MCF 10A (cell line): ENCODE data around the gene P2RX7. TPM values are rescaled to one million over a fixed set of nuclear protein-coding genes. Genes with fewer than 3 reads are reported as not detected.
A peak's percentile ranks its signal among the peaks of the same experiment; 100 is the strongest.

Experiments
- Bru-seq: library from RNA; stranded (reverse); fragments of 400-500 nt; gene quantifications from one replicate; lab custom pipeline; 2021; lab: Mats Ljungman, UMichigan
- BruChase-seq, 2 experiments: library from RNA; stranded (reverse); fragments of 400-500 nt; gene quantifications; one replicate each; lab custom pipeline; 2021; lab: Mats Ljungman, UMichigan
- BruUV-seq: library from RNA; stranded (reverse); fragments of 400-500 nt; replicated peaks from 2 replicates; lab custom pipeline; 2021; lab: Mats Ljungman, UMichigan
- CTCF ChIA-PET: fragments of 300-600 bp; sonication (Branson Sonifier 250); formaldehyde crosslinking; extraction: SDS; loops from one replicate; lab custom pipeline; 2021; ENCODE audit warnings: antibody characterized with exemption, inconsistent platforms; lab: Yijun Ruan, JAX
- POLR2A ChIA-PET: fragments of 300-600, 350-650 bp; sonication (Branson Sonifier 250); formaldehyde crosslinking; extraction: SDS; loops from one replicate; lab custom pipeline; 2020; ENCODE audit warnings: antibody characterized with exemption, inconsistent platforms; lab: Yijun Ruan, JAX
- DNase-seq: peaks from one replicate; pipeline ENCODE4 v3.0.0-alpha.2; 2018; ENCODE audit not compliant: unreplicated experiment
- H3K27ac Mint-ChIP-seq: one replicate; pipeline ENCODE4 v1.8.0; 2022; ENCODE audit warnings: mild to moderate bottlenecking, low read depth, mixed read lengths; ENCODE audit not compliant: unreplicated experiment
- H3K27me3 Mint-ChIP-seq: one replicate; pipeline ENCODE4 v1.8.0; 2022; ENCODE audit warnings: mixed read lengths; ENCODE audit not compliant: insufficient read depth, unreplicated experiment
- H3K36me3 Mint-ChIP-seq: one replicate; pipeline ENCODE4 v1.8.0; 2022; ENCODE audit warnings: mild to moderate bottlenecking, moderate library complexity, mixed read lengths; ENCODE audit not compliant: insufficient read depth, unreplicated experiment
- H3K4me1 Mint-ChIP-seq: one replicate; pipeline ENCODE4 v1.8.0; 2022; ENCODE audit warnings: mixed read lengths; ENCODE audit not compliant: insufficient read depth, unreplicated experiment
- H3K4me3 Mint-ChIP-seq: one replicate; pipeline ENCODE4 v1.8.0; 2022; ENCODE audit warnings: mild to moderate bottlenecking, moderate library complexity, mixed read lengths; ENCODE audit not compliant: unreplicated experiment
- H3K9me3 Mint-ChIP-seq: one replicate; pipeline ENCODE4 v1.8.0; 2022; ENCODE audit warnings: mixed read lengths; ENCODE audit not compliant: unreplicated experiment
- intact Hi-C: fragments of 100-400 bp; cut with micrococcal nuclease; formaldehyde crosslinking; loops from 2 replicates; pipeline ENCODE4 v1.14.1; 2022
- long read RNA-seq: library from polyadenylated mRNA; stranded (forward); transcript quantifications from one replicate; pipeline ENCODE4 v2.0.0, GENCODE V29; 2022
- total RNA-seq: library from RNA; stranded (reverse); gene quantifications from 2 replicates; pipeline ENCODE4 v1.2.3, GENCODE V29; 2022
- TF ChIP-seq, protein P1 (sequence below): fragments of 200-600 bp; IDR thresholded peaks from one replicate; pipeline ENCODE4 v1.8.0; 2022; ENCODE audit warnings: antibody characterized with exemption, mild to moderate bottlenecking; ENCODE audit not compliant: unreplicated experiment

Gene P2RX7
- 0.68 and 1.3 TPM in 2 replicates for total RNA-seq
- percentile 25 among the genes with signal in this experiment for Bru-seq, nascent RNA
- percentile 35 among the genes with signal in this experiment for BruChase-seq, experiment 1, labeled RNA remaining after a 6-hour chase
- percentile 26 among the genes with signal in this experiment for BruChase-seq, experiment 2, labeled RNA remaining after a 2-hour chase
- long read RNA-seq = 0 reads

DNA sequence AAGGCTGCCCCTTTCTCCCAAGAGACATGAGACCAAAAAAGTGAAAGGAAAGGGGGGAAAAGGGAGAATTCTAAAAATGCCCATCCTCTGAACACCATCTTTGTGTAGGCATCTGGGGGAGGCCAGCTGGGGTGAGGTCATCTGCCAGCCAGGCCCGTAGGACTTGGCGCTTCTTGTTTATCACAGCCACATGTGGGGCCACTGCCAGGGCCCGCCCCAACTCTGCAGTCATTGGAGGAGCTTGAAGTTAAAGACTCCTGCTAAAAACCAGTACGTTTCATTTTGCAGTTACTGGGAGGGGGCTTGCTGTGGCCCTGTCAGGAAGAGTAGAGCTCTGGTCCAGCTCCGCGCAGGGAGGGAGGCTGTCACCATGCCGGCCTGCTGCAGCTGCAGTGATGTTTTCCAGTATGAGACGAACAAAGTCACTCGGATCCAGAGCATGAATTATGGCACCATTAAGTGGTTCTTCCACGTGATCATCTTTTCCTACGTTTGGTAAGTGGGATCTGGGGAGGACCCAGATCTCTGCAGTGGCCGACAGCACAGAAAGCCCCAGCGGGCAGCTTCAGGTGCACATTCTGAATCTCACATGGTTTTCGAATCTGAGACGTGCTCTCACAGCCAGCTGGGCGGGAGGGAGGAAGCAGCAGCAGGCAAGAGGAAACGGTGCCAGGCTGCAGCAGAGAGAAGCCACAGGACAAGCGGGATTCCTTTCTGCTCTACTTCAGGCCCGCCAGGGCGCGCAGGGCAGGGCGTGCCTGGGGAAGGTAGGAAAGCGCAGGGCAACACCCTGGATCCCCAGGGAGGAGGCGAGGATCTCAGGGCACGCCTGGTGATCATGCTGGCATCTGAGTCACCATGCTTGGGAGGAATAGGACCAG lies at the start of gene P2RX7:
P2RX7 (plus strand) TSS at position 276 of the 881 bp plus-strand sequence; CDS start at position 371, 95 bp downstream.
- peaks cover 7% of the 10 kb centered on the region for H3K9me3 Mint-ChIP-seq
- H3K4me1 Mint-ChIP-seq = peaks cover 31% of the 10 kb centered on the region
- no TSS peak for BruUV-seq
- H3K4me3 Mint-ChIP-seq = peak within 1 kb of the TSS; percentile 63
- no peaks in the 10 kb centered on the region for H3K36me3 Mint-ChIP-seq
- TF ChIP-seq, protein P1, sequence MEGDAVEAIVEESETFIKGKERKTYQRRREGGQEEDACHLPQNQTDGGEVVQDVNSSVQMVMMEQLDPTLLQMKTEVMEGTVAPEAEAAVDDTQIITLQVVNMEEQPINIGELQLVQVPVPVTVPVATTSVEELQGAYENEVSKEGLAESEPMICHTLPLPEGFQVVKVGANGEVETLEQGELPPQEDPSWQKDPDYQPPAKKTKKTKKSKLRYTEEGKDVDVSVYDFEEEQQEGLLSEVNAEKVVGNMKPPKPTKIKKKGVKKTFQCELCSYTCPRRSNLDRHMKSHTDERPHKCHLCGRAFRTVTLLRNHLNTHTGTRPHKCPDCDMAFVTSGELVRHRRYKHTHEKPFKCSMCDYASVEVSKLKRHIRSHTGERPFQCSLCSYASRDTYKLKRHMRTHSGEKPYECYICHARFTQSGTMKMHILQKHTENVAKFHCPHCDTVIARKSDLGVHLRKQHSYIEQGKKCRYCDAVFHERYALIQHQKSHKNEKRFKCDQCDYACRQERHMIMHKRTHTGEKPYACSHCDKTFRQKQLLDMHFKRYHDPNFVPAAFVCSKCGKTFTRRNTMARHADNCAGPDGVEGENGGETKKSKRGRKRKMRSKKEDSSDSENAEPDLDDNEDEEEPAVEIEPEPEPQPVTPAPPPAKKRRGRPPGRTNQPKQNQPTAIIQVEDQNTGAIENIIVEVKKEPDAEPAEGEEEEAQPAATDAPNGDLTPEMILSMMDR = peak; percentile 12
- intact Hi-C loops = loop anchor here (2.0 kb wide), 1 partner anchor 52 kb away; no protein-coding TSS in a partner anchor
- ChIA-PET CTCF (interaction anchor here (0.5 to 2.1 kb wide), 6 partner anchors 18 to 395 kb away, joined by 3 to 6 read pairs (median 3); no protein-coding TSS in a partner anchor), POLR2A (interaction anchor here (0.5 to 1.6 kb wide), 7 partner anchors 9 to 243 kb away, joined by 3 to 9 read pairs (median 4); no protein-coding TSS in a partner anchor)
- peak within 1 kb of the TSS; percentile 70 for H3K27ac Mint-ChIP-seq
- peaks cover 15% of the 10 kb centered on the region for H3K27me3 Mint-ChIP-seq
- peak; percentile 89 for DNase-seq

DNA sequence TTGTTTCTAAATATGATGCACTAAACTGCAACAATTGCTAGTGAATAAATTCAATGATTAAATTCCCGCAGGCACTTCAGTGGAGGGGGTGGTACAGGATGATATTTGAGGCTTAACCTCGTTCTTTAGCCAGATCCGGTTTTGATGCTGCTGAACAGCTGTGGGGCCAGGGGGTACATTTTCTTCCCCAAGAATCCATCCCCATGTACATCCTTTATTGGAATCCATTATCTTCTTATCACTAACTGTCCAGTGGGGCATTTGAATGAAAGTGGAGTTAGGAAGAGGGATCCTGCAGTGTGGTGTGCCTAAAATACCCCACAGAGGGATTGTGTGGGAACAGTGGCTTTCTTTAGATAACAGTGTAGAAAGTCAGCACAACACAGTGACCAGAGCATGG lies 48.4 kb upstream of the P2RX7 start:
- Mint-ChIP-seq H3K36me3 (no peaks in the 10 kb centered on the region), H3K27me3 (no peaks in the 10 kb centered on the region), H3K4me1 (peaks cover 7% of the 10 kb centered on the region), H3K4me3 (no peak overlapping the region), H3K9me3 (no peaks in the 10 kb centered on the region), H3K27ac (no peak overlapping the region)
- intact Hi-C loops = no loop called here
- BruUV-seq = no TSS peak
- ChIA-PET CTCF (no interaction called here), POLR2A (interaction anchor here (1.0 kb wide), 1 partner anchor 17 kb away, joined by 3 read pairs; no protein-coding TSS in a partner anchor)
- DNase-seq = no peak
- TF ChIP-seq, protein P1 = no peak

DNA sequence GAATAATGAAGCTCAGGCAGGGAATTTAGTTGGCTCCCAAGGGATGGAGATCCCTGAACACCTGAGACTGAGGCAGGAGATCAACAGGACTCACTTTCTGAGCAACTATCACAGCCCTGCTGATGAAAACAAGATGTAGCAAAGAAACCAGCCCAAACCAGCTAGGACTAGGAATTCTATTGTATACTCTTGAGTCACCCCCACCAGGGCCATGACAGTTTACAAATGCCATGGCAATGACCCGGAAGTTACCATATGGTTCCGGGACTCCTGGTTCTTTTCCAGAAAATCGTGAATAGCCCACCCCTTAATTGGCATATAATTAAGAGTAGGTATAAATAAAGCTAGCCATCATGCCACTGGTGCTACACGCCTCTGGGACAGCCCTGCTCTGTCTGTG lies 47.6 kb upstream of the P2RX7 start:
- POLR2A ChIA-PET = interaction anchor here (1.0 kb wide), 1 partner anchor 18 kb away, joined by 3 read pairs; no protein-coding TSS in a partner anchor
- H3K4me3 Mint-ChIP-seq = no peak overlapping the region
- H3K4me1 Mint-ChIP-seq = peaks cover 7% of the 10 kb centered on the region
- DNase-seq = no peak
- TF ChIP-seq, protein P1 = no peak
- no TSS peak for BruUV-seq
- CTCF ChIA-PET = no interaction called here
- H3K9me3 Mint-ChIP-seq = no peaks in the 10 kb centered on the region
- no peaks in the 10 kb centered on the region for H3K27me3 Mint-ChIP-seq
- H3K36me3 Mint-ChIP-seq = no peaks in the 10 kb centered on the region
- no peak overlapping the region for H3K27ac Mint-ChIP-seq
- intact Hi-C loops = no loop called here
